Prostate gland (tissue), 2 donors: ENCODE data around the gene BLTP3B.

Source experiments
- CTCF ChIP-seq, 4 experiments: fragments of 200-600 bp in 2 of 4; fragments of 450-650 bp in 2 of 4; sonication (generic) in 2 of 4; IDR thresholded peaks; 1 replicate in 3 of 4; 2 replicates in 1 of 4; pipeline ENCODE4 v1.5.1; 2016 to 2019; ENCODE audit warnings: antibody characterized with exemption in 4 of 4, mild to moderate bottlenecking in 2 of 4, moderate library complexity in 2 of 4
- POLR2A ChIP-seq: fragments of 450-650 bp; IDR thresholded peaks from one replicate; pipeline ENCODE4 v1.6.1; 2016; ENCODE audit warnings: antibody characterized with exemption, mild to moderate bottlenecking
- POLR2AphosphoS5 ChIP-seq: sonication (generic); formaldehyde crosslinking; IDR thresholded peaks from one replicate; pipeline ENCODE4 v1.6.1; 2017; ENCODE audit warnings: antibody characterized with exemption

GRCh38 chr12:100186071-100186470, 43.4 kb upstream of the BLTP3B start:
- TF ChIP-seq POLR2A (no peak), CTCF (IDR thresholded peaks at IDR 0.05) (no peak), POLR2AphosphoS5 (no peak)
